Subcutaneous abdominal adipose tissue (tissue), 5 donors: ENCODE results near the gene MOV10L1.
"Not testable (repeated sequence)": the region's sequence is repeated elsewhere in the genome, so short reads cannot be mapped to it uniquely, and the experiment has no call there.

Experiments
- H3K27ac ChIP-seq: one replicate; pipeline ENCODE4 v1.7.0; 2013; ENCODE audit warnings: low read depth, mild to moderate bottlenecking, inconsistent platforms, low read length, moderate library complexity
- H3K27me3 ChIP-seq, 5 donors: one replicate each; pipeline ENCODE4 v1.7.0; 2013; ENCODE audit warnings: low read length in 5 of 5, inconsistent platforms in 1 of 5; ENCODE audit not compliant: control insufficient read depth in 5 of 5, insufficient read depth in 4 of 5
- H3K36me3 ChIP-seq, 5 donors: one replicate each; pipeline ENCODE4 v1.7.0; 2013; ENCODE audit warnings: low read length in 5 of 5; ENCODE audit not compliant: control insufficient read depth in 5 of 5, insufficient read depth in 5 of 5
- H3K4me1 ChIP-seq, 5 donors: one replicate each; pipeline ENCODE4 v1.7.0; 2013; ENCODE audit warnings: low read length in 5 of 5, mild to moderate bottlenecking in 3 of 5, moderate library complexity in 1 of 5; ENCODE audit not compliant: control insufficient read depth in 5 of 5, insufficient read depth in 5 of 5
- H3K4me3 ChIP-seq, 5 donors: one replicate each; pipeline ENCODE4 v1.7.0; 2013; ENCODE audit warnings: low read length in 5 of 5, low read depth in 1 of 5
- H3K9ac ChIP-seq, 5 donors: one replicate each; pipeline ENCODE4 v1.7.0; 2013; ENCODE audit warnings: low read length in 5 of 5, mild to moderate bottlenecking in 4 of 5, moderate library complexity in 3 of 5
- H3K9me3 ChIP-seq, 5 donors: one replicate each; pipeline ENCODE4 v1.7.0; 2013; ENCODE audit warnings: low read length in 5 of 5; ENCODE audit not compliant: control insufficient read depth in 5 of 5
- donor health status: healthy.
- donor health status: healthy.
- donor health status: healthy.
- donor health status: healthy.
- donor health status: healthy.

The MOV10L1 gene

GRCh38 chr22:50086526-50086925, 3.3 kb upstream of the MOV10L1 start:
- peaks cover 11 to 17% (median 15%) of the 10 kb centered on the region in 5 donors for H3K27me3 ChIP-seq
- H3K4me1 ChIP-seq: peaks cover 2 to 26% (median 7%) of the 10 kb centered on the region in 5 donors
- H3K9me3 ChIP-seq: peaks cover 0 to 2% (median 0%) of the 10 kb centered on the region in 5 donors
- no peak overlapping the region for H3K4me3 ChIP-seq
- no peak overlapping the region for H3K27ac ChIP-seq
- no peaks in the 10 kb centered on the region for H3K36me3 ChIP-seq
- H3K9ac ChIP-seq: no peak overlapping the region

- H3K27ac ChIP-seq, H3K9me3 ChIP-seq, H3K9ac ChIP-seq, H3K36me3 ChIP-seq, H3K4me3 ChIP-seq: not testable (repeated sequence)
- Histone ChIP-seq H3K27me3 (peaks cover 11 to 17% (median 15%) of the 10 kb centered on the region in 5 donors), H3K4me1 (peaks cover 2 to 21% (median 5%) of the 10 kb centered on the region in 5 donors)
Observed at GRCh38 chr22:50086975-50087374, 2.8 kb upstream of the MOV10L1 start.

- peaks cover 11 to 17% (median 15%) of the 10 kb centered on the region in 5 donors for H3K27me3 ChIP-seq
- peaks cover 0 to 2% (median 0%) of the 10 kb centered on the region in 5 donors for H3K9me3 ChIP-seq
- no peak overlapping the region for H3K4me3 ChIP-seq
- H3K9ac ChIP-seq: no peak overlapping the region
- no peaks in the 10 kb centered on the region for H3K36me3 ChIP-seq
- H3K27ac ChIP-seq: no peak overlapping the region
- H3K4me1 ChIP-seq: peaks cover 0 to 15% (median 5%) of the 10 kb centered on the region in 5 donors
Observed at GRCh38 chr22:50087646-50088045, 2.2 kb upstream of the MOV10L1 start.

- Histone ChIP-seq H3K36me3 (no peaks in the 10 kb centered on the region), H3K4me3 (no peak overlapping the region), H3K4me1 (peaks cover 0 to 10% (median 5%) of the 10 kb centered on the region in 5 donors), H3K9ac (no peak overlapping the region), H3K27ac (no peak overlapping the region), H3K9me3 (peaks cover 0 to 2% (median 0%) of the 10 kb centered on the region in 5 donors), H3K27me3 (peaks cover 11 to 15% (median 14%) of the 10 kb centered on the region in 5 donors)
Observed at GRCh38 chr22:50088096-50088495, 1.7 kb upstream of the MOV10L1 start.

- Histone ChIP-seq H3K27me3 (peaks cover 8 to 15% (median 9%) of the 10 kb centered on the region in 5 donors), H3K27ac (no peak overlapping the region), H3K4me1 (peaks cover 0 to 4% (median 0%) of the 10 kb centered on the region in 5 donors), H3K36me3 (no peaks in the 10 kb centered on the region), H3K9ac (no peak overlapping the region), H3K9me3 (peaks cover 0 to 2% (median 0%) of the 10 kb centered on the region in 5 donors), H3K4me3 (no peak overlapping the region)
Observed at GRCh38 chr22:50089231-50089630, 575 bp upstream of the MOV10L1 start.

GRCh38 chr22:50090412-50090714, 557 bp downstream of the MOV10L1 start:
- Histone ChIP-seq H3K9me3 (peaks cover 0 to 2% (median 0%) of the 10 kb centered on the region in 5 donors), H3K27me3 (peaks cover under 1 to 15% (median 5%) of the 10 kb centered on the region in 5 donors), H3K9ac (no peak overlapping the region), H3K36me3 (no peaks in the 10 kb centered on the region), H3K4me1 (no peaks in the 10 kb centered on the region), H3K4me3 (no peak overlapping the region), H3K27ac (no peak overlapping the region)

GRCh38 chr22:50091092-50091768, 1.4 kb downstream of the MOV10L1 start:
- Histone ChIP-seq H3K4me1 (no peaks in the 10 kb centered on the region), H3K27ac (no peak overlapping the region), H3K9ac (no peak overlapping the region), H3K9me3 (peaks cover 0 to 2% (median 0%) of the 10 kb centered on the region in 5 donors), H3K27me3 (peaks cover 0 to 15% (median 5%) of the 10 kb centered on the region in 5 donors), H3K4me3 (no peak overlapping the region), H3K36me3 (no peaks in the 10 kb centered on the region)

GRCh38 chr22:50092342-50092741, 2.5 kb downstream of the MOV10L1 start:
- no peak overlapping the region for H3K4me3 ChIP-seq
- H3K27me3 ChIP-seq: peaks cover 0 to 13% (median 5%) of the 10 kb centered on the region in 5 donors
- H3K9me3 ChIP-seq: no peaks in the 10 kb centered on the region

GRCh38 chr22:50098052-50098451, 8.2 kb downstream of the MOV10L1 start:
- peaks cover 0 to 5% (median 0%) of the 10 kb centered on the region in 5 donors for H3K27me3 ChIP-seq
- H3K9me3 ChIP-seq: no peaks in the 10 kb centered on the region
- H3K9ac ChIP-seq: no peak overlapping the region
- H3K4me1 ChIP-seq: no peaks in the 10 kb centered on the region
- no peaks in the 10 kb centered on the region for H3K36me3 ChIP-seq
- no peak overlapping the region for H3K27ac ChIP-seq
- H3K4me3 ChIP-seq: no peak overlapping the region

More at GRCh38 chr22:50092342-50092741, 2.5 kb downstream of the MOV10L1 start:
- Histone ChIP-seq H3K4me1 (no peaks in the 10 kb centered on the region), H3K9ac (no peak overlapping the region), H3K27ac (no peak overlapping the region), H3K36me3 (no peaks in the 10 kb centered on the region)

- Histone ChIP-seq H3K4me1 (peaks cover 0 to 6% (median 0%) of the 10 kb centered on the region in 5 donors), H3K4me3 (no peak overlapping the region), H3K9me3 (no peaks in the 10 kb centered on the region), H3K27me3 (peaks cover 0 to 6% (median 0%) of the 10 kb centered on the region in 5 donors), H3K27ac (no peak overlapping the region), H3K36me3 (no peaks in the 10 kb centered on the region), H3K9ac (no peak overlapping the region)
Observed at GRCh38 chr22:50101870-50102565, 12.2 kb downstream of the MOV10L1 start.
